GM18517 (cell line): ENCODE data around the gene TLE5.
A peak's percentile ranks its signal among the peaks of the same experiment; 100 is the strongest.
"Not testable (repeated sequence)": the region's sequence is repeated elsewhere in the genome, so short reads cannot be mapped to it uniquely, and the experiment has no call there.

Experiments used
- ATAC-seq: cut with Tn5 transposase; IDR thresholded peaks from one replicate; pipeline ENCODE4 v1.9.1; 2021; ENCODE audit warnings: mild to moderate bottlenecking, moderate library complexity; ENCODE audit not compliant: unreplicated experiment

The TLE5 gene

DNA sequence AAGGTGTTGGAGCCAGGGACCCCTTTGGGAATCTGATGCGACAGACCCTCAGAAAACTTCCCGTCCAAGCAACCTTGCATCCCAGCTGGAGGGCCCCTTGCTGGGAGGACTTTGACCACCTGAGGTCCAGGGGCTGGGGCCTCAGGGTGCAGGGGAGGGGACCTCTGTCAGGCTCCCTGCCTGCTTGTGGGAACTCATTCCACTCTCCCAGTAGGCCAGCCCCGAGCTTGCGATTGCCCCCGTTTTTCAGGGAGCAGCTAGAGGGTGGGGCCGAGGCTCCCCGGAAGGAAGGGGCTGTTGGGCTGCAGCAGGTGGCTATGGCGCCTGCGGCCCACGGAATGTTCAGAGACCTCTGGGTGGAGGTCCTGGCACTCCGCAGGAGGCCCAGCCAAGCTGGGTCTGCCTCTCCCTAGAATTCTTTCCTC is 34.6 kb upstream of the TLE5 start:
- no peak for ATAC-seq

DNA sequence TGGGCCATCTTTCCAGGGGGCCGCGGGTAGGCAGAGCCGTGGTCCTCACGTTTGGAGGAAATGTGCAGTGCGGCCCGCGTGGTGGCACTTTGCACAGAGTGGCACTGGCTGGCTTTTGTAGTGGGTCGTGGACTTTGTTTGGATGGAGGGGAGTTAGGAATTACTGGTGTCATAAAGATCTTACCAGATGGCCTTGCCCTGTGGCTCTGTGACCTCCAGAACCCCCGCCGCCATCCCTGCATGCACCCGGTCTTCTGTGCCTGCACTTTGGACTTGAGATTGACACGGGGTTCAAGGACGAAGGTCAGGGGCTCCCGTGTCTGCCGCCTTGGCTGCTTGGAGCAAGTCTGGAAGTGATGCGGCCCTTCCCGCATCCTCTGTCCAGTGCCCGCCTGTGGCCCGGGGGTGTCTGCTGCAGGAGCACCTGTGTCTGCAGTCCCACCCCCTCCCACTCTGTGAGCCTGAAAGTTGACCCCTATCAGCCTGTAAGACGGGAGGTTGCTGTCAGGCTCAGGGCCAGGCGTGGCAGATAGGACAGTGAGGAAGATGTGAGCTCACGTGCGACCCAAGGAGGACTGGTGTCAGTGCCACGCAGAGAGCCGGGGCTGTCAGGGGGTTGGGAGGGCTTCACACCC is 34.1 kb upstream of the TLE5 start:
- ATAC-seq: no peak

DNA sequence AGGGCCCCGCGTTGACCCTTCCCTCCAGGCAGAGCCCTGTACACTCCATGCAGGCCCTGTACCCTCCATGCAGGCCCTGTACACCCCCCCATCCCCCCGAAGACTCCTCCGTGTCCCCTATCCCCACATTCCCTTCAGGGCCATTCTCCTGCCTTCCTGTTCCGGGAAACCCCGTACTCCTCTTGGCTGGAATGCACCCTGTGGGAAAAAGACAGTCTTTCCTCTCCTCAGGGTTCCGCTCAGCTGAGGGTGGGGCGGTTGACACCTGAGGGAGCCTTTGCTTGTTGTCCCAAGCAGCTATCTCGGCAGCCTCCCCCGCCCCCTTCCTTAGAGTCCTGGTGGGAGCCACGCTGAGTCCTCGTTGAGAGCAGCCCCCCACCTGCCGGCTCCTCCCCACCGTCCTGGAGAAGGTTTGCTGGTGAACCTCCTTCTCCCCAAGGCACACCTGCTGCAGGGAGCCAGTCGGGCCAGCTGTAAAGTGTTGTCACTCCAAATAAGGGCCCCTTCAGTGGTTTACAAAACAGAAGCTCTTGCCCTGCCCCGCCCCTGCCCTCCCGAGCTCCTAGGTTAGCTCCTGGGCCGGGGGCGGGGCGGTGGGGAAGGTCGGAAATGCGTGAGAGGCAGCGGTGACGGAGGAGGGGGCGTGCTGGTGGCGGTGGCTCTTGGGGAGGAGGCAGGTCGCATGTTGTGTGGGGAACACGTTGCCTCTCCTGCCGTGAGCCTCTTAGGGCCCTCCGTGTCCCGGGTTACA is 33.3 kb upstream of the TLE5 start:
- ATAC-seq: no peak

DNA sequence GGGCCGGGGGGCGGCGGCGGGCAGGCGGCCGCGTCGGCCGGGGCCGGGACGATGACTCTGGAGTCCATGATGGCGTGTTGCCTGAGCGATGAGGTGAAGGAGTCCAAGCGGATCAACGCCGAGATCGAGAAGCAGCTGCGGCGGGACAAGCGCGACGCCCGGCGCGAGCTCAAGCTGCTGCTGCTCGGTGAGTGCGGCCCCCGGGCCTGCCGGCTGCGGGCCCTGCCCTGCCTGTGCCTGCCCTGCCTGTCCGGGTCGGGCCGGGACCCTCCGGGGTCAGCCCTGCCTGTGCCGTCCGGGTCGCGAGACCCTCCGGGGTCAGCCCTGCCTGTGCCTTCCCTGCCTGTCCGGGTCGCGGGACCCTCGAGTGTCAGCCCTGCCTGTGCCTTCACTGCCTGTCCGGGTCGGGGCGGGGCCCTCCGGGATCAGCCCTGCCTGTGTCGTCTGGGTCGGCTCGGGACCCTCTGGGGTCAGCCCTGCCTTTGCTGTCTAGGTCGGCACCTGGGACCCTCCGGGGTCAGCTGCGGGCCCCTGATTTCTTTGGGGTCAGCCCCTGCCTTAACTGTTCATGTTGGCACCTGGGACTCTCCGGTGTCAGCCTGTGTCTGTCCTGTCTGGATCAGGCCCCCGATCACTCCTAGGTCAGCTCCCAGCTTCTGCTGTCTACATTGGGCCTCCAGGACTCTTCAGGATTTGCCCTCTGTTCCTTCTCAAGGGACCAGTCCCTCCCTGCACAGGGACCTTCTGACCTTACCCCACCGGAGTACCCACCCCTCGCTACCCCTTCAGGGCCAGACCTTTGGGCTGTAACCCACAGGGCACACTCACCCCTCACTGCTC is 32.5 kb upstream of the TLE5 start:
- ATAC-seq: no peak

DNA sequence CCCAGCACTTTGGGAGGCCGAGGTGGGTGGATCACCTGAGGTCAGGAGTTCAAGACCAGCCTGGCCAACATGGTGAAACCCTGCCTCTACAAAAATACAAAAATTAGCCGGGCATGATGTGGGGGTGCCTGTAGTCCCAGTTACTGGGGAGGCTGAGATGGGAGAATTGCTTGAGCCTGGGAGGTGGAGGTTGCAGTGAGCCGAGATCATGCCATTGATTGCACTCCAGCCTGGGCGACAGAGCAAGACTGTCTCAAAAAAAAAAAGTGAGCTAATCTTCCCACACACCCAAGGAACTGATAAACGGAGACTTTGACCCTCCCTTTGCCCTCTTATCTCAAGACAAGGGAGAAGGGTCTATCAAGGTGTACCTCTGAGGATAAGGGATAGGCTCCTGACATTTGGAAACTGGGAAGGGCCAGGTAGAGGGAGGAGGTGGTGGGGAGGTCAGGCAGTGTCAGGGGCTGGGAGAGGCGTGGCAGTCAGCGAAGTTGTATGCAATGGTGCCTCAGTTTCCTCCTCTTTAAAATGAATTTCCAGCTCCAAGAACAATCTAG is 27.1 kb upstream of the TLE5 start:
- ATAC-seq: not testable (repeated sequence)

DNA sequence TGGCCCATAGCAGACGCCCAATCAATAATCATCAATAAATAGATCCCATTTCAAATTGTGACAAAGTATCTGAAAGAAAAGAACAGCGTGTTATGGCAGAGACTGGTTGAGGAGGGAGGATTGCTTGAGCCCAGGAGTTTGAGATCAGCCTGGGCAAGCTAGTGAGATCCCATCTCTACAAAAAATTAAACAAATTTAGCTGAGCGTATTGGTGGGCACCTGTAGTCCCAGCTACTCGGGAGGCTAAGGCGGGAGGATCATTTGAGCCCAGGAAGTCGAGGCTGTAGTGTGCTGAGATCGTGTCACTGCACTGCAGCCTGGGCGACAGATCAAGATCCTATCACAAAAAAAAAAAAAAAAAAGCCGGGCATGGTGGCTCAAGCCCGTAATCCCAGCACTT is 25.5 kb upstream of the TLE5 start:
- ATAC-seq: no peak

DNA sequence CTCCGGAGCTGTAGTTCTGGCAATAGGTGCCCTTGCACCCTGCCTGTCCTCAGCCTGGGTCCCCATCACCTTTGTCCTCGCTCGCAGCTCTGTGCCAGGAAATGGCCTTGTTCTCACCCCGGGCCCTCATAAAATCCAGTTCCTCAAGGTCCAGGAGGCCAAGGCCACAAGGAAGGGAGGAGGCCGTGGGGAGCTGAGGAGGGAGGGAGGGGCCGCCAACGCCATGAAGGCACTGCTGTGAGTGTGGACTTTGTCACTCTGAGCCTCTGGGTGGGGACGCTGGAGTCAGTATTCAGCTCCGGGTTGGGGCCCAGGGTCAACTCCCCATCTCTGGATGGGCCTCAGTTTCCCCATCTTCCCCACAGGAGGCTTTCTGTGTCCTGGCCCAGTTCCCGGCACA is 22.6 kb upstream of the TLE5 start:
- ATAC-seq: no peak

DNA sequence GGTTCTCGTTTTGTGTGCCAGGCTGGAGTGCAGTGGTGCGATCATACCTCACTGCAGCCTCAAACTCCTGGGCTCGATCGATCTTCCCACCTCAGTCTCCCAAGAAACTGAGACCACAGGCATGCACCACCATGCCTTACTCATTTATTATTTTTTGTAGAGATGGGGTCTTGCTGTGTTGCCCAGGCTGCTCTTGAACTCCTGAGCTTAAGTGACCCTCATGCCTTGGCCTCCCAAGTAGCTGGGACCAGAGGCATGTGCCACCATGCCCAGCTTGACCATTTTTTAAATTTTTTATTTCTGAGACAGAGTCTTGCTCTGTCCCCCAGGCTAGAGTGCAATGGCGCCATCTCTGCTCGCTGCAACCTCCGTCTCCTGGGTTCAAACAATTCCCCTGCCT is 21.7 kb upstream of the TLE5 start:
- ATAC-seq: no peak

DNA sequence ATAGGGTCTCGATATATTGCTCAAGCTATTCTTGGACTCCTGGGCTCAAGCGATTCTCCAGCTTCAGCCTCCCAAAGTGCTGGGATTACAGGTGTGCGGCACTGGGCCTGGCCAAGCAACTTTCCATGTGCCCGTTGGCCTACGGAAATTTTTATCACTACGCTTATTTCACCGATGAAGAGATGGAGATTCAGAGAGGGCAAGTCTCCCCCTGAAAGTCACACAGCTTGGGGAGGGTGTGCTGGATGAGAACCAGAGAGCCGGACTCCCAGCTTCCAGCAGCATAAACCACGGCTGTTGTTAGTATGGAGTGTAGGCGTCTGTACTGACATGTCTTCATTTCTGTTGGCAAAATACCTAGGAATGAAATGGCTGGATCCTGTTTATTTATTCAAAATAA is 20.0 kb upstream of the TLE5 start:
- ATAC-seq: no peak

DNA sequence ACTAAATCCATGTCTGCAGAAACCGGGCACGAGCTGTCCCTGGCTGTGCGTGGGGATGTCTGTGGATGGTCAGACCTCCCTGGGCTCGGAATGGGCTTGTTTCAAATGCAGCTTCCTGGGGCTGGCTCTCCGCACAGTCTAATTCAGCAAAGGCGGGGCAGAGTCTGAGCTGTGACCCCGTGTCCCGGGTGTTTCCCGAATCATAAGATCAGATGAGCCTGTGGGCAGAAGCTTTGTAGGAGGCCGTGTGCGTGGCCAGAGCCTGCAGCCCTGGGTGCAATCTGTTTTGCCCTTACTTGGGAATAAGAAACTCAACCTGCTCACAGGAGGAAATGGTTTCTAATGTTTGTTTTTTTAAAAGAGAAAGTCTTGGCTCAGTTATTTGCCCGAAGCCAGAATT is 18.0 kb upstream of the TLE5 start:
- ATAC-seq: no peak

DNA sequence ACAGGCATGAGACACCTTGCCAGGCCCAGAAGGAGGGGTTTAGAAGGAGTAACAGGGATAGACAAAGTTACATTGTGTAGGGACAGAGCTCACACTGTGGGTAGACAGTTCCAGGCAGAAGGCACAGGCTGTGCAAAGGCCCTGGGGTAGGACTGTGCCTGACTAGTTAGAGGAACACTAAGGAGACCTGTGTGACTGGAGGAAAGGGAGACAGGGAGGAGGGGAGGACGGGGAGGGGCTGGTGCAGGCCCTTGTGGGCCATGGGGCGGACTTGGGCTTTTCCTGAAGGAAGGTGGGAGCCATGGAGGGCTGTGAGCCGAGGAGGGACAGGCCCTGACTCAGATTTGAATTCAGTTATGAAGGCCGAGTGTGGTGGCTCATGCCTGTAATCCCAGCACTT is 17.3 kb upstream of the TLE5 start:
- no peak for ATAC-seq

DNA sequence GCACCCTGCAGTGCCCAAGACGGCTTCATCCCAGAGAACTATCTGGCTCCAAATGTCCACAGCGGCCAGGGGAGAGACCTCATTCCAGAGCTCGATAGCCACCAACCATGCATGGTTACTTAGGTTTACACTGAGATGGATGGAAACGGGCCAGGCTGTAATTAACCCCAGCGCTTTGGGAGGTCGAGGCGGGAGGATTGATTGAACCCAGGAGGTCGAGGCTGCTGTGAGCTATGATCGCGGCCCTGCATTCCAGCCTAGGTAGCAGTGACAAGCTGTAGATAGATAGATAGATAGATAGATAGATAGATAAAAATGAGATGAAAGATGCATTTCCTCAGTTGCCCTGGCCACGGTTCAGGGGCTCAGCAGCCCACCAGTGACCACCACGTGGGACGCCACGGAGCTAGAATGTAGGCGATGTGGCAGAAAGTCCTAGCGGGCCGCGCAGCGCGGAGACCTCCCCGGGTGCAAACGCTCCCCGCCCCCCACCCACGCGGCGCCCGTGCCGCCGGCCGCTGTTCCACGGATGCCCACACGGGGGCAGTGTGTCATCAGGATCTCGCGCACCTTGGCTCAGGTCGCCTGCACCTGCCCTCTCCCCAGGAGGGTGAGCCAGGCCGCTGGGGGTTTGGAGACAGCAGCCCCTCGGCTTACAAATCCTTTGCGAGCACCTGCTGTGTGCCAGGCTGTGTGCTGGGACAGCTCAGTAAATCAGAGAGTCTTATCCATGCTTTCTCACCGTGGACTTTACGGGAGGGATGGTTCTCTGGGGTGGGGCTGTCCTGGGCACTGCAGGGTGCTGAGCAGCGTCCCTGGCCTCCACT is 13.5 kb upstream of the TLE5 start:
- no peak for ATAC-seq

DNA sequence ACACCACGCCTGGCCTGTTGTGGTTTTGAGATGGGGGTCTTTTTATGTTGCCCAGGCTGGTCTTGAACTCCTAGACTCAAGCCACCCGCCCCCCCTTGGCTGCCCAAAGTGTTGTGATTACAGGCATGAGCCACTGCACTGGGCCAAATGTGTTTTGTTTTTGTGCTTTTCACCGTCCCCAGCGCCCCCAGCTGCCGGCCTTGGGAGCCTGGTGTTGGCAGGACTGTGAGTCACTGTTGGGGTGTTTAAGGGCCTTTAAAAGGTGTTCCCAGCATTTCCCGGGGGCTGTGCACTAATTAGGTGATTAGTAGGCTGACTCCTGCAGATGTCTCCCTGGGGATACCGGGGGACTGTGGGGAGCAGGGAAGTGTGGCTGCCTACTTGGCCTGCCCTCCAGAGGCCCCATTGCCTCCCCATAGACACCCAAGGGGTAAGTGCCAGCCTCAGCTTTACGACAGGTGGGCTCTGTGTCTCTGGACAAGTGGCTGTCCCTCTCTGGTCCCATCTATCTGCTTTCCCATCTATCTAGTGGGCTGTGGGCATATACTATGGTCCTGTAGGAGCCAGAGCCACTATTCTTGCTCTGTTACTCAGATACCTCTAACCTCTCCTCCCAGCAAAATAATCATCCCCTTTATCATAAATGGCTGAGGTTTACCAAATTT is 11.8 kb upstream of the TLE5 start:
- no peak for ATAC-seq

DNA sequence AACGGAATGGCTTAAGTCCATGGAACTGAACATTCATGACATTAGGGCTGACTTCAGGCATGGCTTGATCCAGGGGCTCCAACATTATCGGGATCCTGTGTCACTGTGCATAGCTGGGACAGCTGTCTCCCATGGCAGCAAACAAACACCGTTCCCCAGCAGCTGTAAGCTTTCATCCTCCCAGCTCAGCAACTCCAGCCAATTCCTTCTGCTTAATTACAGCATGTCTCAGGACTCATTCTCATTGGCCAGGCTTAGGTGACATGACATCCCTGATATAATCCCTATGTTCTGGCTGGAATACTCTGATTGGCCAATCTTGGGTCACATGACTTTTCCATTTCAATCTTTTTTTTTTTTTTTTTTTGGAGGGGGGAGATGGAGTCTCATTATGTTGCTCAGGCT is 10.9 kb upstream of the TLE5 start:
- ATAC-seq: no peak

DNA sequence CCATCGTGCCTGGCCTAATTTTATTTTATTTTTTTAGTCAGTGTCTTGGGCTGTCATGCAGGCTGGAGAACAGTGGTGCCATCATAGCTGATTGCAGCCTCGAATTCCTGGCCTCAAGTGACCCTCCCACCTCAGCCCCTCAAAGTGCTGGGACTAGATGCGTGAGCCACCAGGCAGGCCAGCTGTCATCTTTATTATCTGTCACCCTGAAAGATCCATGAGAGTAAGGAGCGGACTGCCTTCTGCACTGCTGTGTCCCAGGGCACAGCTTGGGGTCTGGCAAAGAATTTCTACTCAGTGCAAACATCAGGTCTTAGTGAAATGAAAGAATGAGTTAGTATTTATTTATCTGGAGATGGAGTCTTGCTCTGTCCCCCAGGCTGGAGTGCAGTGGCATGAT is 9.5 kb upstream of the TLE5 start:
- no peak for ATAC-seq

DNA sequence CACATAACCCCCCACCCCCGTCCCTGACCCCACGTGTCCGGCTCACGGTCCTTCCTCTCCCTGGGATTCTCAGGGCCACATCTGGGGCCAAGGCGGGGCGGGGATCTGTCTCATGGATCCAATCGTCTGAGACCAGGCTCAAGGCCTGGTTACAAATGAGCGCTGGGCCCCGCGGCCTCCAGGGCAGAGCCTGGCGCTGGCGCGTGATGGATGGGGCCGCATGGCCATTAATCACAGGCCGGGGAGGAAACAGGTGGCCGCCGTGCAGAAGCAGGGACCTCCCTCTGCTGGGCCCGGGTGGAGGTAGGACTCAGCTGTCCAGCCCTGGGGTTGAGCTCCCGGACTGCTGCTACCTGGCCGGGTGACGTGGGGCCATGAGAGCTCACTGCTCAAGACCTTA is 5.8 kb upstream of the TLE5 start:
- no peak for ATAC-seq

DNA sequence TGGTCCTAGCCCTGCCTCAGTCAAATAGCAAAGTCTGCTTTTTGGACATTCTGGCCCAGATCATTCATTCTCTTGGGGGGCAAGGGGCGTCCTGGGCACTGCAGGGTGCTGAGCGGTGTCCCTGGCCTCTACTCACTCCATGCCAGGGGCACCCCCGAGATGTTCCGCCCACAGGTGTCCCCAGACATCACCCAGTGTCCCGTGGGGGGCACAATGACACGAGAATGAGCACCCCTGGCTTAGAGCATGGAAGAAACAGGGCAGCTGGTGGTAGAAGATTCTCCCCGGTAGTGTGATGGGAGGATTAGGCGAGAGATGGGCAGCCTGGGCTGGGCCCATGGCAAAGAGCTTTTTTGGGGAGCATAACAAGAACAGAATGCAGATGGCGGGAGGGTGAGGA is 5.3 kb upstream of the TLE5 start:
- ATAC-seq: no peak

DNA sequence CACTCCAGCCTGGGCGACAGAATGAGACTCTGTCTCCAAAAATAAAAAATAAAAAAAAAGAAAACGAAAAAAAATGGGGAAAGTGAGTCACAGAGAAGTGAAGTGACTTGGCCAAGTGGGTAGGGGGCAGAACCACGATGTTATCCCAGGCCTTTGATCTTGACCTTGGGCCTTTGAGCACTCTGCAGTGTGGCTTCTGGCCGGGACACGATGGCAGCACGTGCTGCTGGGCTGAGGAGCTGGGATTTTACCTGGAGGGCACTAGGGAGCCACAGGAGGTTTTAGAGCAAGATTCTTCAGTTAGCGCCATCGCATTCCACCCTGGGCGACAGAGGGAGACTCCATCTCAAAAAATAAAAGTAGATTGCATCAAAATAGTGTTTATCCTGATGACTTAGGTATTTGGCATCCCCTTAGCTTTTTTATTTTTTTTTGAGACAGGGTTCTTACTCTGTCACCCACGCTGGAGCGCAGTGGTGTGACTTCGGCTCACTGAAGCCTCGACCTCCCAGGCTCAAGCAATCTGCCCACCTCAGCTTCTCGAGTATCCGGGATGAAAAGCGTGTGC is 4.3 kb upstream of the TLE5 start:
- ATAC-seq: no peak

DNA sequence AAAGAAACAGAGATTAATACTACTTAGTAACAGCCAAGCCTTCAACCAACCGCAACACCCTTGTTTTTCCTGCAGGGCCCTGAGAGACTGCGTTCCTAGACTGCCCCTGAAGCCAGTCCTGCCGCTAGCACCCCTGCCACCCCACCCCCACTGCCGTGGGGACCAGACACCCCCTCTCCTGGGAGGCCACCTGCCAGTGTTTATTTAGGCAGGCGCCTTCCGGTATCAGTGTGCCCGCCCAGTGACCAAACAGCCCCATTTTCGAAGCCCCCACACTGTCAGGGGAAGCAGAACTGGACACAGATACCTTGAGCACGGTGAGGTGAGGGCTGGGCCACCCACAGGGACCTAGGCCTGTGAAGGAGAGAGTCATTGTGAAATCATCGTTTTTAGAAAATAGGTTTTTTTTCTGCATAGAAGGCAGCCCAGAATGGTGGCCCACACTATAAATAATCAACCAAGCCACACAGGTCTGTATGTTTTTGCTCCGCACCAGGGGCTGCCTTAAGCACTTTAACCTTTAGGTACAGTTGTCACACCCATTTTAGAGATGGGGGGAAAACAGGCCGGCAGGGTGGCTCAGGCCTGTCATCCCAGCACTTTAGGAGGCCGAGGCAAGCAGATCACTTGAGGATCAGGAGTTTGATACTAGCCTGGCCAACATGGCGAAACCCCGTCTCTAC is 3.5 kb upstream of the TLE5 start:
- ATAC-seq: peak; percentile 67

DNA sequence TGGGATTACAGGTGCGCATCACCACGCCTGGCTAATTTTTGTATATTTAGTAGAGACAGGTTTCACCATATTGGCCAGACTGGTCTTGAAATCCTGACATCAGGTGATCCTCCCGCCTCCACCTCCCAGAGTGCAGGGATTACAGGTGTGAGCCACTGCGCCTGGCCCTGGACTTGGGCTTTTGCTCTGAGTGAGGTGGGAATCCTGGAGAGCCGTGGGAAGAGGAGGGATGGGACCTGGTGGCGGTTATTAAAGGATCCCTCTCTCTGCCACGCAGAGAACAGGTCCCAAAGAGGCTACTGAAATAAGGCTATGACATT is 1.7 kb upstream of the TLE5 start:
- ATAC-seq: no peak
